K562 (cell line): ENCODE data around the gene HEXIM1. TPM values are rescaled to one million over a fixed set of nuclear protein-coding genes. Genes with fewer than 3 reads are reported as not detected.

ENCODE experiments used
- AFF4 ChIP-seq: sonication (generic); formaldehyde crosslinking; IDR thresholded peaks from 2 replicates; pipeline ENCODE4 v1.8.0; 2023; ENCODE audit warnings: mild to moderate bottlenecking, missing genetic modification reagents
- CTCFL ChIP-seq: IDR thresholded peaks from 2 replicates; pipeline ENCODE4 v1.6.1; 2011; ENCODE audit warnings: borderline replicate concordance, low read depth, mild to moderate bottlenecking, moderate library complexity, low read length; ENCODE audit not compliant: insufficient read depth, poor library complexity, severe bottlenecking
- KDM4B ChIP-seq, 2 experiments: fragments of 450-650 bp in 1 of 2; sonication (generic) in 1 of 2; IDR thresholded peaks; 2 replicates each; pipeline ENCODE4 v1.6.1; 2016 to 2017; ENCODE audit warnings: borderline replicate concordance in 2 of 2, antibody characterized with exemption in 1 of 2, low read depth in 1 of 2, mild to moderate bottlenecking in 1 of 2
- NONO ChIP-seq, 2 experiments: fragments of 200-400 bp in 1 of 2; fragments of 450-650 bp in 1 of 2; formaldehyde crosslinking in 1 of 2; IDR thresholded peaks; 2 replicates each; pipeline ENCODE4 v1.6.1; 2017; ENCODE audit warnings: low read depth in 2 of 2, mild to moderate bottlenecking in 2 of 2, moderate library complexity in 2 of 2, low read length in 1 of 2
- ZNF224 ChIP-seq: sonication (generic); formaldehyde crosslinking; IDR thresholded peaks from 2 replicates; pipeline ENCODE4 v1.8.0; 2022; ENCODE audit warnings: mild to moderate bottlenecking, missing genetic modification reagents
- polyA plus RNA-seq, 8 experiments: library from polyadenylated mRNA; depleted of rRNA in 4 of 8; stranded (reverse) in 5 of 8; unstranded in 3 of 8; fragments of >200 nt; fragmentation: Nextera tagmentation in 2 of 8; fragmentation: Illumina TruSeq in 1 of 8; extraction: Ambion mirVana in 2 of 8; extraction: Trizol in 1 of 8; gene quantifications; 2 replicates each; pipeline versions ENCODE4 v1.2.1 to v1.2.3, GENCODE V29; 2011 to 2014; ENCODE audit warnings: inconsistent platforms in 1 of 8, missing spikeins in 1 of 8
- total RNA-seq, 7 experiments: library from RNA; depleted of rRNA in 6 of 7; stranded (reverse); fragments of >200 nt in 6 of 7; fragmentation: Illumina TruSeq in 2 of 7; extraction: Trizol in 2 of 7; gene quantifications; 2 replicates each; pipeline versions ENCODE4 v1.2.1 to v1.2.3, GENCODE V29; 2011 to 2021; ENCODE audit warnings: low replicate concordance in 1 of 7

HEXIM1 gene
- total and polyA plus RNA-seq, 9 of the 15 experiments (the other 6 are each of a cell fraction or from before 2014, with no cell fraction given): 1.4 to 28.3 (median 9.1) TPM

GRCh38 chr17:45146166-45146565 lies 2.1 kb upstream of the HEXIM1 start (continued):
- no peak for TF ChIP-seq CTCFL
- no peak for TF ChIP-seq ZNF224 (CRISPR knock-in tag)
- no peak for TF ChIP-seq KDM4B (IDR thresholded peaks at IDR 0.05; ENCODE audit: borderline replicate concordance in 2 of 2, low read depth in 1 of 2)
- TF ChIP-seq NONO (IDR thresholded peaks at IDR 0.05; ENCODE audit: low read depth in 2 of 2, low read length in 1 of 2): no peak
- no peak for TF ChIP-seq AFF4 (CRISPR knock-in tag)
